Activated B cell treated with CpG ODN at 0.5 μM for 24 hours (primary cell): ENCODE results near the gene PPM1H. TPM values are rescaled to one million over a fixed set of nuclear protein-coding genes. Genes with fewer than 3 reads are reported as not detected.
"Not testable (repeated sequence)": the region's sequence is repeated elsewhere in the genome, so short reads cannot be mapped to it uniquely, and the experiment has no call there.

Experiments used
- ATAC-seq: fragments of 200-7000 bp; cut with Tn5 transposase; one replicate; pipeline ENCODE4 v1.10.0; 2021; ENCODE audit warnings: low read depth, mild to moderate bottlenecking, moderate library complexity
- CTCF ChIA-PET: fragments of 350-600 bp; sonication (Branson Sonifier 250); formaldehyde crosslinking; loops from one replicate; lab custom pipeline; 2021; ENCODE audit warnings: antibody characterized with exemption; lab: Charles Lee
- POLR2A ChIA-PET: fragments of 350-600 bp; sonication (Branson Sonifier 250); formaldehyde crosslinking; loops from one replicate; lab custom pipeline; 2021; ENCODE audit warnings: antibody characterized with exemption; lab: Charles Lee
- DNase-seq: peaks from one replicate; pipeline ENCODE4 v3.0.0; 2022
- H3K27ac Mint-ChIP-seq: one replicate; pipeline ENCODE4 v1.8.0; 2020; ENCODE audit warnings: mixed read lengths
- H3K27me3 Mint-ChIP-seq: one replicate; pipeline ENCODE4 v1.8.0; 2021; ENCODE audit warnings: mixed read lengths
- H3K36me3 Mint-ChIP-seq: one replicate; pipeline ENCODE4 v1.8.0; 2021; ENCODE audit warnings: low read depth, mixed read lengths
- H3K4me1 Mint-ChIP-seq: one replicate; pipeline ENCODE4 v1.8.0; 2021; ENCODE audit warnings: mixed read lengths
- H3K4me3 Mint-ChIP-seq: one replicate; pipeline ENCODE4 v1.8.0; 2020; ENCODE audit warnings: mild to moderate bottlenecking, mixed read lengths
- H3K9me3 Mint-ChIP-seq: one replicate; pipeline ENCODE4 v1.8.0; 2020; ENCODE audit warnings: mixed read lengths
- intact Hi-C: fragments of 100-400 bp; cut with micrococcal nuclease; formaldehyde crosslinking; loops from one replicate; pipeline ENCODE4 v1.15.1; 2024
- total RNA-seq: library from RNA; stranded (reverse); gene quantifications from 2 replicates; pipeline ENCODE4 v1.2.3, GENCODE V29; 2022
- TF ChIP-seq, protein P1 (sequence below): fragments of 200-600 bp; IDR thresholded peaks from one replicate; pipeline ENCODE4 v1.8.0; 2022; ENCODE audit warnings: antibody characterized with exemption, mild to moderate bottlenecking

PPM1H gene
- total RNA-seq, 1 donor from 2014 or later, result not detected

DNA sequence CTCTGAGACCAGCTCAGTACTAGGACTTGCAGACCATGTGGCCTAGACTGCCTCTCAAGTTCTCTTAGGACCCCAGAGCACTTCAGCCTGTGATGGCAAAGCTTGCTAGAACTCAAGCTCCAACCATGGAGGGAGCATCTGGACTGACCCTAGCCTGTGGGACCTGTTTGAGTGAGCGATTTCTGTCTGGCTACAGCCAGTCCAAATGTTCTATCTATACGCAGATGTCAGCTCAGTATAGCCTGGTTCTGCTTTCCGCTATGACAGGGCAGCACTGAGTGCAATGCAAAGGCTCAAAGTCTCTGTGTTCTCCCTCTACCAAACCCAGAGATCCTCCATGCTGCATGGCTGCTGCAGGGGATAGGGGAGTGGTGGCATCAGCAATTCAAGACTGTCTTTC, 20.7 kb upstream of the PPM1H start:
- Mint-ChIP-seq H3K27me3 (no peaks in the 10 kb centered on the region), H3K36me3 (no peaks in the 10 kb centered on the region), H3K4me1 (no peaks in the 10 kb centered on the region), H3K4me3 (no peak overlapping the region), H3K27ac (no peak overlapping the region), H3K9me3 (no peaks in the 10 kb centered on the region)
- DNase-seq, result no peak
- TF ChIP-seq, protein P1, sequence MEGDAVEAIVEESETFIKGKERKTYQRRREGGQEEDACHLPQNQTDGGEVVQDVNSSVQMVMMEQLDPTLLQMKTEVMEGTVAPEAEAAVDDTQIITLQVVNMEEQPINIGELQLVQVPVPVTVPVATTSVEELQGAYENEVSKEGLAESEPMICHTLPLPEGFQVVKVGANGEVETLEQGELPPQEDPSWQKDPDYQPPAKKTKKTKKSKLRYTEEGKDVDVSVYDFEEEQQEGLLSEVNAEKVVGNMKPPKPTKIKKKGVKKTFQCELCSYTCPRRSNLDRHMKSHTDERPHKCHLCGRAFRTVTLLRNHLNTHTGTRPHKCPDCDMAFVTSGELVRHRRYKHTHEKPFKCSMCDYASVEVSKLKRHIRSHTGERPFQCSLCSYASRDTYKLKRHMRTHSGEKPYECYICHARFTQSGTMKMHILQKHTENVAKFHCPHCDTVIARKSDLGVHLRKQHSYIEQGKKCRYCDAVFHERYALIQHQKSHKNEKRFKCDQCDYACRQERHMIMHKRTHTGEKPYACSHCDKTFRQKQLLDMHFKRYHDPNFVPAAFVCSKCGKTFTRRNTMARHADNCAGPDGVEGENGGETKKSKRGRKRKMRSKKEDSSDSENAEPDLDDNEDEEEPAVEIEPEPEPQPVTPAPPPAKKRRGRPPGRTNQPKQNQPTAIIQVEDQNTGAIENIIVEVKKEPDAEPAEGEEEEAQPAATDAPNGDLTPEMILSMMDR, result no peak
- POLR2A ChIA-PET, result no interaction called here
- intact Hi-C loops, result no loop called here
- no peak for ATAC-seq
- CTCF ChIA-PET, result no interaction called here

DNA sequence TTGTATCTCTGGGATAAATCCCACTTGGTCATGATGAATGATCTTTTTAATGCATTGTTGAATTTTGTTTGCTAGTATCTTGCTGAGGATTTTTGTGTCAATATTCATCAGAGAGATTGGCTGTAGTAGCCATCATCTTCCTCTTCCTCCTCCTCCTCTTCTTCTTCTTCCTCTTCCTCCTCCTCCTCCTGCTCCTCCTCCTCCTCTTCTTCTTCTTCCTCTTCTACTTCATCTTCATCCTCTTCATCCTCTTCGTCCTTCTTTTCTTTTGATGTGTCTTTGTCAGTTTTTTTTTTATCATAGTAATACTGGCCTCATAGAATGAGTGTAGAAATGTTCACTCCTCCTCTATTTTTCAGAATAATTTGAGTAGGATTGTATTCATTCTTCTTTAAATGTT, 15.4 kb upstream of the PPM1H start:
- POLR2A ChIA-PET, result no interaction called here
- no peak overlapping the region for H3K4me3 Mint-ChIP-seq
- CTCF ChIA-PET, result no interaction called here

GRCh38 chr12:62948123-62948522, 13.2 kb upstream of the PPM1H start:
- no peaks in the 10 kb centered on the region for H3K4me1 Mint-ChIP-seq
- H3K9me3 Mint-ChIP-seq, result peaks cover 6% of the 10 kb centered on the region
- ATAC-seq (no peak), DNase-seq (no peak)
- H3K36me3 Mint-ChIP-seq, result no peaks in the 10 kb centered on the region
- ChIA-PET POLR2A (no interaction called here), CTCF (no interaction called here)
- H3K27ac Mint-ChIP-seq, result no peak overlapping the region
- no peak overlapping the region for H3K4me3 Mint-ChIP-seq
- H3K27me3 Mint-ChIP-seq, result peaks cover 4% of the 10 kb centered on the region
- TF ChIP-seq, protein P1, result no peak
- intact Hi-C loops, result no loop called here

More for the DNA sequence above, 15.4 kb upstream of the PPM1H start:
- intact Hi-C loops, result no loop called here
- Mint-ChIP-seq H3K36me3 (no peaks in the 10 kb centered on the region), H3K4me1 (no peaks in the 10 kb centered on the region), H3K27me3 (no peaks in the 10 kb centered on the region), H3K27ac (no peak overlapping the region), H3K9me3 (peaks cover 6% of the 10 kb centered on the region)
- no peak for DNase-seq
- TF ChIP-seq, protein P1, result no peak
- no peak for ATAC-seq

GRCh38 chr12:62947364-62947763, 12.4 kb upstream of the PPM1H start:
- H3K9me3 Mint-ChIP-seq, result peaks cover 6% of the 10 kb centered on the region
- no peaks in the 10 kb centered on the region for H3K4me1 Mint-ChIP-seq
- H3K4me3 Mint-ChIP-seq, result no peak overlapping the region
- CTCF ChIA-PET, result no interaction called here
- DNase-seq, result no peak
- H3K36me3 Mint-ChIP-seq, result no peaks in the 10 kb centered on the region
- intact Hi-C loops, result no loop called here
- no peak overlapping the region for H3K27ac Mint-ChIP-seq
- POLR2A ChIA-PET, result no interaction called here
- ATAC-seq, result no peak
- H3K27me3 Mint-ChIP-seq, result peaks cover 5% of the 10 kb centered on the region
- TF ChIP-seq, protein P1, result no peak

GRCh38 chr12:62943779-62944395, 8.9 kb upstream of the PPM1H start:
- no peaks in the 10 kb centered on the region for H3K4me1 Mint-ChIP-seq
- H3K9me3 Mint-ChIP-seq, result peaks cover 6% of the 10 kb centered on the region
- DNase-seq (no peak), ATAC-seq (no peak)
- TF ChIP-seq, protein P1, result no peak
- H3K27me3 Mint-ChIP-seq, result peaks cover 5% of the 10 kb centered on the region
- no peak overlapping the region for H3K4me3 Mint-ChIP-seq
- intact Hi-C loops, result no loop called here
- H3K27ac Mint-ChIP-seq, result no peak overlapping the region
- ChIA-PET POLR2A (no interaction called here), CTCF (no interaction called here)
- H3K36me3 Mint-ChIP-seq, result no peaks in the 10 kb centered on the region

GRCh38 chr12:62942316-62942715, 7.4 kb upstream of the PPM1H start:
- intact Hi-C loops, result not testable (repeated sequence)

More at GRCh38 chr12:62942316-62942715, 7.4 kb upstream of the PPM1H start:
- H3K9me3 Mint-ChIP-seq, POLR2A ChIA-PET, ATAC-seq, CTCF ChIA-PET, DNase-seq, H3K27me3 Mint-ChIP-seq, H3K27ac Mint-ChIP-seq, H3K36me3 Mint-ChIP-seq, H3K4me3 Mint-ChIP-seq, H3K4me1 Mint-ChIP-seq: not testable (repeated sequence)
